H1 (cell line): ENCODE measurements around the gene ZBTB34. TPM values are rescaled to one million over a fixed set of nuclear protein-coding genes. Genes with fewer than 3 reads are reported as not detected.

Experiments used
- ASH2L ChIP-seq: fragments of 200-600, 300-600 bp; sonication (generic); IDR thresholded peaks from one replicate; pipeline ENCODE4 v1.7.1; 2017; ENCODE audit warnings: low read length
- BRCA1 ChIP-seq: IDR thresholded peaks from 2 replicates; pipeline ENCODE4 v1.6.1; 2012; ENCODE audit warnings: low read depth, low read length, improper control_type of control experiment
- CEBPB ChIP-seq: IDR thresholded peaks from 2 replicates; pipeline ENCODE4 v1.6.1; 2012; ENCODE audit warnings: low read depth, low read length
- EGR1 ChIP-seq: IDR thresholded peaks from 2 replicates; pipeline ENCODE4 v1.6.1; 2011; ENCODE audit warnings: low read depth, low read length, borderline replicate concordance
- SIX5 ChIP-seq: IDR thresholded peaks from 2 replicates; pipeline ENCODE4 v1.6.1; 2011; ENCODE audit warnings: mild to moderate bottlenecking, low read depth, low read length
- TAF7 ChIP-seq: optimal IDR thresholded peaks from 2 replicates; pipeline ENCODE3; 2011; ENCODE audit warnings: low read depth, mild to moderate bottlenecking, inconsistent platforms, low read length, moderate library complexity, borderline replicate concordance
- polyA plus RNA-seq, 7 experiments: library from polyadenylated mRNA; depleted of rRNA in 3 of 7; stranded (reverse) in 5 of 7; unstranded in 2 of 7; fragments of >200 nt in 5 of 7; fragments of 200-250 nt in 2 of 7; gene quantifications; 1 replicate in 5 of 7; 2 replicates in 1 of 7; 4 replicates in 1 of 7; pipeline versions ENCODE4 v1.2.1 to v1.2.3, GENCODE V29; 2011 to 2013; ENCODE audit warnings: missing spikeins in 2 of 7, mixed read lengths in 2 of 7
- total RNA-seq: library from RNA; stranded (reverse); fragmentation: NEBNext Ultra II Directional; extraction: Animal tissue kit (Norgen Biotek cat#: 25700); gene quantifications from 2 replicates; pipeline ENCODE4 v1.2.1, GENCODE V29; 2021

Gene ZBTB34
- total and polyA plus RNA-seq, 2 of the 8 experiments (the other 6 are each of a cell fraction or from before 2014, with no cell fraction given) = 8.2 to 15.9 TPM

DNA sequence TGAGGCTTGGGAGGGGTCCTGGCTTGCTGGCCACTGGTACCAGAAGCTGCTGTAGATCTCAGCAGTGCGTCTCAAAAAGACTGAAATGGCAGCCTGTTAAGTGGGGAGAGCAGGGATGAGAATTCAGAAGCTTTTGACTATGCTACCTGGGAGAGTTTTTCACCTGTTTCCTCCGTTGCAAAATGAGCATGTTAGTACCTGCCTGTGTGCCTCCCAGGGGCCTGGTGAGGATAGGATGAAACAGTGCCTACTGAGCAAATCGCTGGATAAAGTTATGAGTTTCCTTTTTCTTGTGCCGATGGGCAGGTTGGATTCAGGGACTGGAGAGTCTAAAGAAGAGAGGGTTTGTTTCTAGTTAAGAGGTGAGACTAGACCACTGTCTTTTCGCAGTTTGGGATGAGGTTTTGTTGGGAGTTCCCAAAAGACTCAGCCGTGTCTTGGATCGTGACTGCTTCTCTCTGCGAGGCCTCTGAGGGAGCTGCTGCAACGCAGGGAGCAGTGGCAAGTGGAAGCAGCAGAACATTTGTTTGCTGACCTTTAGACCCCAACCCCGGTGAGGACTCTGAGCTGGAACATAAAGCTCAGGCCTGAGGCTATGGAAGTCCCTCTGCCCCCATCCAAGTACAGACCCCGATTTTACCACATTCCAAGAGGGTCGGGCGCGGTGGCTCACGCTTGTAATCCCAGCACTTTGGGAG lies 55.6 kb downstream of the ZBTB34 start (continued):
- TF ChIP-seq EGR1 (no peak), CEBPB (no peak), TAF7 (no peak), SIX5 (no peak), ASH2L (no peak), BRCA1 (no peak)
